HG03520 (cell line): ENCODE results near the gene MEF2B.
"Not testable (repeated sequence)": the region's sequence is repeated elsewhere in the genome, so short reads cannot be mapped to it uniquely, and the experiment has no call there.

Experiments used
- ATAC-seq: cut with Tn5 transposase; IDR thresholded peaks from one replicate; pipeline ENCODE4 v1.9.1; 2021; ENCODE audit warnings: mild to moderate bottlenecking, moderate library complexity; ENCODE audit not compliant: unreplicated experiment

Gene MEF2B

GRCh38 chr19:19193926-19194325 is 23.9 kb upstream of the MEF2B start:
- no peak for ATAC-seq

GRCh38 chr19:19192910-19193423 is 22.9 kb upstream of the MEF2B start:
- ATAC-seq: no peak

GRCh38 chr19:19192078-19192882 is 22.2 kb upstream of the MEF2B start, which contains the start of the genes BORCS8 and RFXANK:
BORCS8 (minus strand) TSS chr19:19192152; CDS start chr19:19192117, 35 bp downstream.
RFXANK (plus strand) TSS chr19:19192258; CDS start chr19:19193947, 1,689 bp downstream.
- ATAC-seq: peak; percentile 82

- ATAC-seq: no peak
Observed at GRCh38 chr19:19191768-19192077, 21.7 kb upstream of the MEF2B start.

GRCh38 chr19:19186742-19187141 is 16.7 kb upstream of the MEF2B start:
- no peak for ATAC-seq

- no peak for ATAC-seq
Observed at GRCh38 chr19:19185853-19186740, 16.0 kb upstream of the MEF2B start.

GRCh38 chr19:19181488-19181998 is 11.5 kb upstream of the MEF2B start:
- ATAC-seq: no peak

GRCh38 chr19:19179548-19180441 is 9.7 kb upstream of the MEF2B start:
- ATAC-seq: no peak

GRCh38 chr19:19176950-19177349 is 6.9 kb upstream of the MEF2B start:
- ATAC-seq: no peak

GRCh38 chr19:19173243-19173642 is 3.2 kb upstream of the MEF2B start:
- not testable (repeated sequence) for ATAC-seq

- no peak for ATAC-seq
Observed at GRCh38 chr19:19171821-19172532, 1.9 kb upstream of the MEF2B start.

GRCh38 chr19:19170873-19171672 is 1.0 kb upstream of the MEF2B start:
- ATAC-seq: no peak

GRCh38 chr19:19169236-19170052 is 619 bp downstream of the MEF2B start:
- no peak for ATAC-seq

- ATAC-seq: no peak
Observed at GRCh38 chr19:19167612-19168011, 2.5 kb downstream of the MEF2B start.

- no peak for ATAC-seq
Observed at GRCh38 chr19:19165396-19165795, 4.7 kb downstream of the MEF2B start.

- no peak for ATAC-seq
Observed at GRCh38 chr19:19162495-19162894, 7.6 kb downstream of the MEF2B start.

- ATAC-seq: no peak
Observed at GRCh38 chr19:19160461-19161035, 9.5 kb downstream of the MEF2B start.

- ATAC-seq: no peak
Observed at GRCh38 chr19:19159534-19159933, 10.5 kb downstream of the MEF2B start.
